ENCODE results near the gene ARL4C.

DNA sequence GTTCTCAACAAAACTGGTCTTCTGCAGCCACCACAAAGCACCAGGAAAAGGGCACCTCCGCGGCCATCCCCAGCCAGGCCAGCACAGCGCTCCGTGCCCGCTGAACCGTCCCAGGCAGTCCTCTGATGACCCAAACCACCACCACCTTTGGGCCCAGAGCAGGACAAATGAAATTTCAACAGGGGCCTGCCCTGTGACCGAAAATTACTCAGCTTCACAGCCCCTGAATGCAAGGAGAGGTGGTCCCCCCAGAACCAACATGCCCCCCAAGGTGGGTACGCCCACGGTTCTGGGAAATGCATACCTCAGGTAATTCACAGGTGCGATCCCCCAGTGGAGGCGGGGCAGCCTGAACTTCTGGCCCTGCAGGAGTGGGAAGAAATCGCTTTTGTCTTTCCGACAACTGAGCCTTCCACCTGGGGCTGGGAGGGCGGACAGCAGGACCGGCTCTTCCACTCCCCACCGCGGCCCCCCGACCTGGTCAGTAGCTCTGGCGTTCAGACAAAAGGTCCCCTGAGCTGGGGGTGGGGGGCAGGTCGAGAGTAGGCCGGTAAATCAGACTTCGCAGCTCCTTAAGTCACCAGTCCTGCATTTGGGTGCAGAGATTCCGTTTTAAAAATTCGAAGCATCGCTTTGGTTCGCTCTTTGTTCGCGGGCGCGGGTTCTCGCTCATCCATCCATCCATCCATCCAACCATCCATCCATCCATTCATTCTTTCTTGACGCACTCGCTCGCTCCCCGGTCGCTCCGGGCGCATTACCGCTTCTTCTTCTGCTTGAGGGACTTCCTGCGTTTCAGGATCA is 1.4 kb downstream of the ARL4C start:
- TF ChIP-seq POLR2A (IDR thresholded peaks at IDR 0.05): no peak
- TF ChIP-seq, protein P1, sequence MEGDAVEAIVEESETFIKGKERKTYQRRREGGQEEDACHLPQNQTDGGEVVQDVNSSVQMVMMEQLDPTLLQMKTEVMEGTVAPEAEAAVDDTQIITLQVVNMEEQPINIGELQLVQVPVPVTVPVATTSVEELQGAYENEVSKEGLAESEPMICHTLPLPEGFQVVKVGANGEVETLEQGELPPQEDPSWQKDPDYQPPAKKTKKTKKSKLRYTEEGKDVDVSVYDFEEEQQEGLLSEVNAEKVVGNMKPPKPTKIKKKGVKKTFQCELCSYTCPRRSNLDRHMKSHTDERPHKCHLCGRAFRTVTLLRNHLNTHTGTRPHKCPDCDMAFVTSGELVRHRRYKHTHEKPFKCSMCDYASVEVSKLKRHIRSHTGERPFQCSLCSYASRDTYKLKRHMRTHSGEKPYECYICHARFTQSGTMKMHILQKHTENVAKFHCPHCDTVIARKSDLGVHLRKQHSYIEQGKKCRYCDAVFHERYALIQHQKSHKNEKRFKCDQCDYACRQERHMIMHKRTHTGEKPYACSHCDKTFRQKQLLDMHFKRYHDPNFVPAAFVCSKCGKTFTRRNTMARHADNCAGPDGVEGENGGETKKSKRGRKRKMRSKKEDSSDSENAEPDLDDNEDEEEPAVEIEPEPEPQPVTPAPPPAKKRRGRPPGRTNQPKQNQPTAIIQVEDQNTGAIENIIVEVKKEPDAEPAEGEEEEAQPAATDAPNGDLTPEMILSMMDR (IDR thresholded peaks at IDR 0.05): no peak

All from lower leg skin (tissue), 3 donors.